Activated T-helper 1 cell treated with Interleukin-2 at 50 U/mL for 16 hours (primary cell): ENCODE measurements around the gene ZRANB1.

ENCODE experiments used
- DNase-seq: peaks from one replicate; pipeline ENCODE4 v3.0.0-alpha.2; 2020; ENCODE audit warnings: low read depth

Gene ZRANB1

DNA sequence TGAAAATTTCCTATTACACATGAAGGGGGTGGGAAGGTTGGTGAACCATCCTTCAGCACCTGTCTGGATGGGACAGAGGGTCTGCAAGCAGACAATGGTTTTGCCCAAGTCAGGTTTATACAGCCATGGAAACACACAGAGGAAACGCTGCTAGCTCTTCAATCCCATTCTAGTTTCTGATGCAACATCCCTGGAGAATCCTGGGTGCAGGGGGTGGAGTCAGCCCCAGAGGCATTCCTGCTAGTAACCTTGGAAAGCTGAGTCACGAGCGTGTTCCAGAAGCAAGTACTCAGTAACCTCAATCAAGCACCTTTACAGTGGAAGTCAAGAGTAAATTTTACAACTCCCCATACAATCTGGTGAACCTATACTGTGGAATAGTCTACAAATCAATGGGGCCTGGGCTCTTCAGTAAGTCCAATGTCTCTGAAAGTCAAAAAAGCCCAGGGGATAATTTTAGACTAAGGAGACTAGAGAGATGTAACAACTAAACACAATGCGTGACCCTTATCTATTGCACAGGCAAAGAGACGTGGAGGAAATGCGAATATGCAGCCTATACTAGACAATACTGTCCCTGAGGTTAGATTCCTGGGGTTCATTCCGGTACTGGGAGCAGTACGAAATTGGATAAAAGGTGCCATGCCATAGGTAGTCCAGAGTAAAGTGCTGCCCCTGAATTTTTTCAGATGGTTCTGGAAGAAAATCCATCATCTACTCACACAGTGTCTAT is 95.4 kb downstream of the ZRANB1 start:
- DNase-seq = no peak
